Retinal pigment epithelial cell (primary cell): ENCODE results near the gene CORO7.
A peak's percentile ranks its signal among the peaks of the same experiment; 100 is the strongest.
"Not testable (repeated sequence)": the region's sequence is repeated elsewhere in the genome, so short reads cannot be mapped to it uniquely, and the experiment has no call there.

Source experiments
- DNase-seq: peaks from one replicate; pipeline ENCODE4 v3.0.0-alpha.2; 2010; ENCODE audit warnings: low read depth
- H3K4me3 ChIP-seq: 2 replicates; pipeline ENCODE4 v1.5.1; 2011; ENCODE audit warnings: mild to moderate bottlenecking, low read length, control low read depth, moderate library complexity
- TF ChIP-seq, protein P1 (sequence below): conservative IDR thresholded peaks from 2 replicates; pipeline ENCODE4 v1.5.1; 2011; ENCODE audit warnings: low read depth, low read length, control low read depth, inconsistent platforms

Gene CORO7

GRCh38 chr16:4349332-4349731 is 67.1 kb downstream of the CORO7 start:
- TF ChIP-seq, protein P1, sequence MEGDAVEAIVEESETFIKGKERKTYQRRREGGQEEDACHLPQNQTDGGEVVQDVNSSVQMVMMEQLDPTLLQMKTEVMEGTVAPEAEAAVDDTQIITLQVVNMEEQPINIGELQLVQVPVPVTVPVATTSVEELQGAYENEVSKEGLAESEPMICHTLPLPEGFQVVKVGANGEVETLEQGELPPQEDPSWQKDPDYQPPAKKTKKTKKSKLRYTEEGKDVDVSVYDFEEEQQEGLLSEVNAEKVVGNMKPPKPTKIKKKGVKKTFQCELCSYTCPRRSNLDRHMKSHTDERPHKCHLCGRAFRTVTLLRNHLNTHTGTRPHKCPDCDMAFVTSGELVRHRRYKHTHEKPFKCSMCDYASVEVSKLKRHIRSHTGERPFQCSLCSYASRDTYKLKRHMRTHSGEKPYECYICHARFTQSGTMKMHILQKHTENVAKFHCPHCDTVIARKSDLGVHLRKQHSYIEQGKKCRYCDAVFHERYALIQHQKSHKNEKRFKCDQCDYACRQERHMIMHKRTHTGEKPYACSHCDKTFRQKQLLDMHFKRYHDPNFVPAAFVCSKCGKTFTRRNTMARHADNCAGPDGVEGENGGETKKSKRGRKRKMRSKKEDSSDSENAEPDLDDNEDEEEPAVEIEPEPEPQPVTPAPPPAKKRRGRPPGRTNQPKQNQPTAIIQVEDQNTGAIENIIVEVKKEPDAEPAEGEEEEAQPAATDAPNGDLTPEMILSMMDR = no peak
- no peak overlapping the region for H3K4me3 ChIP-seq
- no peak for DNase-seq

GRCh38 chr16:4347765-4348509 is 68.5 kb downstream of the CORO7 start:
- no peak overlapping the region for H3K4me3 ChIP-seq
- DNase-seq = no peak
- TF ChIP-seq, protein P1 = no peak

DNA sequence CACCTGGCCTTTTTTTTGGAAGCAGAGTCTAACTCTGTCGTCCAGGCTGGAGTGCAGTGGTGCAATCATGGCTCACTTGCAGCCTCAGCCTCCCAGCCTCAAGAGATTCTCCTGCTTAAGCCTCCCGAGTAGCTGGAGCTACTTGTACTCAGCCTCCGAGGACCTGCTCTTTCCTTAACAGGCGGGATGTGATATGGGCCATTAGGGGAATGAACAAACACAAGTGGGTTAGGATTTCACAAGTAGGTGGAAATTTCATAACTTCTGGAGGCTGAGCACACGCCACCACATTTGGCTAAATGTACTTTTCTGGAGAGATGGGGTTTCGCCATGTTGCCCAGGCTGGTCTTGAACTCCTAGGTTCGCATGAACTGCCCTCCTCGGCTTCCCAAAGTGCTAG is 69.4 kb downstream of the CORO7 start:
- TF ChIP-seq, protein P1 = no peak
- no peak overlapping the region for H3K4me3 ChIP-seq
- no peak for DNase-seq

GRCh38 chr16:4345836-4346781 is 70.3 kb downstream of the CORO7 start:
- DNase-seq = no peak
- TF ChIP-seq, protein P1 = no peak
- no peak overlapping the region for H3K4me3 ChIP-seq

DNA sequence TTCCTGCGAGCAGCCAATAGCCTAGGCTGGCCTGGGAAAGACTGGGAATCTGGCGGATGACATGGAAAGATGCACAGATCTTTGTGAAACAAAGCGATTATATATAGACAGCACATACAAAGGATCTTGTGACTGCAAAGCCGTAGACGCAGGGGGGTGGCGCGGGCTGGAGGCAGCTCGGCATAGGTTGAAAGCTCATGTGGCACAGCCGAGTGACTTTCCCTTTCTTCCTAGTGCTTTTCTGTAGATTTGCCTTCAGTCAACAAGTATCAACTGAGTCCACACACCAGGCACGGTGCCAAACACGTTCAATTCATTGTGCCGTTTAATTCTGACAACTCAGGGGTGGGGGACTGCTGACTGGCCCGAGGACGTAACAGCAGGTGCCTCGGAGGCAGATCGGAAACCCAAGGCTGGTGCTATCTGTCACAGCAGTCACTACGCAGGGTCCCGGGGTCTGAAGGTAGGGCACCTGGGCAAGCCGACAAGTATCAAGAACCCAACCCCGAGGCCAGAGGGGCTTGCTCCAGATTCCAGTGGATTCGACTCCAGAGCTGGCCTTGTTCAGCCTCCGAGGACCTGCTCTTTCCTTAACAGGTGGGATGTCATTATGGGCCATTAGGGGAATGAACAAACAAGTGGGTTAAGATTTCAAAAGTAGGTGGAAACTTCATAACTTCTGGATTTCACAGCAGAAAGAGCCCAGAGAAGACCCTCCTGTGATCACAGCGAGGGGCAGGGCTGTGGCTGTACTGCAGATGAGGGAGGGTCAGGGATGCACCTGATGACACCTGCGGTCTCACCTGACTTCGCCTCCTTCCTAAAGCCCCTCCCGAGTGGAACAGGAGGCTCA is 71.2 kb downstream of the CORO7 start:
- DNase-seq = peak; percentile 67
- TF ChIP-seq, protein P1 = no peak

DNA sequence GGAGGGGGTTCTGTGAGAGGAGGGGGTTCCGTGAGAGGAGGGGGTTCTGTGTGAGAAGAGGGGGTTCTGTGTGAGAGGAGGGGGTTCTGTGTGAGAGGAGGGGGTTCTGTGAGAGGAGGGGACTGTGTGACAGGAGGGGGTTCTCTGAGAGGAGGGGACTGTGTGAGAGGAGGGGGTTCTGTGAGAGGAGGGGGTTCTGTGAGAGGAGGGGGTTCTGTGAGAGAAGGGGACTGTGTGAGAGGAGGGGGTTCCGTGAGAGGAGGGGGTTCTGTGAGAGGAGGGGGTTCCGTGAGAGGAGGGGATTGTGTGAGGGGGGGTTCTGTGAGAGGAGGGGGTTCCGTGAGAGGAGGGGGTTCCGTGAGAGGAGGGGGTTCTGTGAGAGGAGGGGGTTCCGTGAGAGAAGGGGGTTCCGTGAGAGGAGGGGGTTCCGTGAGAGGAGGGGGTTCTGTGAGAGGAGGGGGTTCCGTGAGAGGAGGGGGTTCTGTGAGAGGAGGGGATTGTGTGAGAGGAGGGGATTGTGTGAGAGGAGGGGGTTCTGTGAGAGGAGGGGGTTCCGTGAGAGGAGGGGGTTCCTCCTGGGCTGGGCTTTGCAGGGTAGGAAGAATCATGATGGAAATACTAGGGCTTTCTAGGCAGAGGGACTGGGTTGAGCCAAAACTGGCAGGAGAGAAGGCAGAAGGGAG is 72.0 kb downstream of the CORO7 start:
- not testable (repeated sequence) for H3K4me3 ChIP-seq, DNase-seq

More for the DNA sequence above, 71.2 kb downstream of the CORO7 start:
- no peak overlapping the region for H3K4me3 ChIP-seq
